HG03378 (cell line): ENCODE measurements around the gene PARVG.
"Not testable (repeated sequence)": the region's sequence is repeated elsewhere in the genome, so short reads cannot be mapped to it uniquely, and the experiment has no call there.

Source experiments
- ATAC-seq: cut with Tn5 transposase; IDR thresholded peaks from one replicate; pipeline ENCODE4 v1.9.1; 2021; ENCODE audit warnings: mild to moderate bottlenecking, moderate library complexity; ENCODE audit not compliant: unreplicated experiment

Gene PARVG

GRCh38 chr22:44241121-44241520 lies 60.4 kb downstream of the PARVG start:
- not testable (repeated sequence) for ATAC-seq

GRCh38 chr22:44242946-44243724 lies 62.4 kb downstream of the PARVG start:
- ATAC-seq: no peak

- no peak for ATAC-seq
Observed at GRCh38 chr22:44243761-44244160, 63.0 kb downstream of the PARVG start.

- ATAC-seq: no peak
Observed at GRCh38 chr22:44244265-44244822, 63.6 kb downstream of the PARVG start.

- no peak for ATAC-seq
Observed at GRCh38 chr22:44245438-44245837, 64.7 kb downstream of the PARVG start.

- no peak for ATAC-seq
Observed at GRCh38 chr22:44245867-44246266, 65.1 kb downstream of the PARVG start.

GRCh38 chr22:44246615-44247326 lies 66.0 kb downstream of the PARVG start:
- no peak for ATAC-seq

- ATAC-seq: no peak
Observed at GRCh38 chr22:44247346-44247745, 66.6 kb downstream of the PARVG start.

- ATAC-seq: no peak
Observed at GRCh38 chr22:44247923-44248892, 67.5 kb downstream of the PARVG start.

GRCh38 chr22:44248926-44249325 lies 68.2 kb downstream of the PARVG start:
- ATAC-seq: no peak

- no peak for ATAC-seq
Observed at GRCh38 chr22:44249376-44250147, 68.8 kb downstream of the PARVG start.

GRCh38 chr22:44254811-44255210 lies 74.1 kb downstream of the PARVG start:
- ATAC-seq: no peak

- ATAC-seq: no peak
Observed at GRCh38 chr22:44256085-44256484, 75.4 kb downstream of the PARVG start.

GRCh38 chr22:44256556-44257485 lies 76.1 kb downstream of the PARVG start:
- no peak for ATAC-seq
